Upper lobe of right lung (tissue), 1 donor: ENCODE data around the gene COL4A1. TPM values are rescaled to one million over a fixed set of nuclear protein-coding genes. Genes with fewer than 3 reads are reported as not detected.

Experiments
- ATAC-seq: fragments of 200-7000 bp; cut with Tn5 transposase; one replicate; pipeline ENCODE4 v1.9.1; 2020; ENCODE audit warnings: mild to moderate bottlenecking, moderate library complexity
- DNase-seq: peaks from one replicate; pipeline ENCODE4 v3.0.0-alpha.2; 2020
- H3K27ac ChIP-seq: fragments of 200-600 bp; one replicate; pipeline ENCODE4 v1.8.0; 2022
- H3K27me3 ChIP-seq: fragments of 200-600 bp; one replicate; pipeline ENCODE4 v1.8.0; 2022; ENCODE audit warnings: mild to moderate bottlenecking
- H3K36me3 ChIP-seq: fragments of 200-600 bp; one replicate; pipeline ENCODE4 v1.8.0; 2022
- H3K4me1 ChIP-seq: fragments of 200-600 bp; one replicate; pipeline ENCODE4 v1.8.0; 2022
- H3K4me3 ChIP-seq: fragments of 200-600 bp; one replicate; pipeline ENCODE4 v1.8.0; 2022; ENCODE audit warnings: mild to moderate bottlenecking
- H3K9me3 ChIP-seq: fragments of 200-600 bp; one replicate; pipeline ENCODE4 v1.8.0; 2022
- CTCF ChIP-seq: fragments of 200-600 bp; IDR thresholded peaks from one replicate; pipeline ENCODE4 v1.8.0; 2022; ENCODE audit warnings: antibody characterized with exemption
- intact Hi-C: fragments of 100-400 bp; cut with DNase I; formaldehyde crosslinking; loops from one replicate; pipeline ENCODE4 v1.11.0; 2022
- total RNA-seq: library from RNA; stranded (reverse); fragmentation: NEBNext Ultra II Directional; extraction: Animal tissue kit (Norgen Biotek cat#: 25700); gene quantifications from one replicate; pipeline ENCODE4 v1.2.1, GENCODE V29; 2021
- donor health status: DM: no; HTN: yes; CAD: no; lungs with severe emphysema.

The COL4A1 gene
- total RNA-seq, 1 donor from 2014 or later = 242 TPM

- Histone ChIP-seq H3K4me1 (peaks cover 32% of the 10 kb centered on the region), H3K4me3 (no peak overlapping the region), H3K27ac (no peak overlapping the region), H3K27me3 (no peaks in the 10 kb centered on the region), H3K36me3 (no peaks in the 10 kb centered on the region), H3K9me3 (no peaks in the 10 kb centered on the region)
- intact Hi-C loops = no loop called here
- no peak for TF ChIP-seq CTCF
- ATAC-seq = no peak
- DNase-seq = no peak
Observed at GRCh38 chr13:110242615-110243014, 64.3 kb downstream of the COL4A1 start.

- no peak for DNase-seq
Observed at GRCh38 chr13:110240943-110241342, 66.0 kb downstream of the COL4A1 start.

GRCh38 chr13:110240352-110240751 lies 66.6 kb downstream of the COL4A1 start:
- H3K4me3 ChIP-seq = no peak overlapping the region
- TF ChIP-seq CTCF = no peak
- intact Hi-C loops = no loop called here
- H3K27ac ChIP-seq = no peak overlapping the region
- H3K4me1 ChIP-seq = peaks cover 21% of the 10 kb centered on the region
- H3K27me3 ChIP-seq = no peaks in the 10 kb centered on the region
- H3K9me3 ChIP-seq = no peaks in the 10 kb centered on the region
- DNase-seq (no peak), ATAC-seq (peak; percentile 34)
- H3K36me3 ChIP-seq = no peaks in the 10 kb centered on the region

More at GRCh38 chr13:110240943-110241342, 66.0 kb downstream of the COL4A1 start:
- Histone ChIP-seq H3K4me1 (peaks cover 21% of the 10 kb centered on the region), H3K27me3 (no peaks in the 10 kb centered on the region), H3K27ac (no peak overlapping the region), H3K9me3 (no peaks in the 10 kb centered on the region), H3K36me3 (no peaks in the 10 kb centered on the region), H3K4me3 (no peak overlapping the region)
- intact Hi-C loops = no loop called here
- ATAC-seq = no peak
- no peak for TF ChIP-seq CTCF

- intact Hi-C loops = no loop called here
- no peak for ATAC-seq
- no peaks in the 10 kb centered on the region for H3K27me3 ChIP-seq
- no peaks in the 10 kb centered on the region for H3K9me3 ChIP-seq
- no peak for TF ChIP-seq CTCF
- H3K4me1 ChIP-seq = peaks cover 25% of the 10 kb centered on the region
- no peaks in the 10 kb centered on the region for H3K36me3 ChIP-seq
- H3K4me3 ChIP-seq = no peak overlapping the region
- DNase-seq = no peak
- no peak overlapping the region for H3K27ac ChIP-seq
Observed at GRCh38 chr13:110239280-110240125, 67.5 kb downstream of the COL4A1 start.

GRCh38 chr13:110238818-110239195 lies 68.2 kb downstream of the COL4A1 start:
- Histone ChIP-seq H3K9me3 (no peaks in the 10 kb centered on the region), H3K36me3 (no peaks in the 10 kb centered on the region), H3K4me1 (peaks cover 27% of the 10 kb centered on the region), H3K27me3 (no peaks in the 10 kb centered on the region), H3K4me3 (no peak overlapping the region), H3K27ac (no peak overlapping the region)
- intact Hi-C loops = no loop called here
- DNase-seq (no peak), ATAC-seq (no peak)
- TF ChIP-seq CTCF = no peak
